NCI-H2107 (cell line): ENCODE data around the gene RASGRP2.

Source experiments
- DNase-seq: peaks from one replicate; lab custom pipeline; 2025; lab: John Stamatoyannopoulos, UW

Gene RASGRP2

GRCh38 chr11:64743591-64744543, at the start of gene RASGRP2:
Gene RASGRP2, minus strand, starts transcription at chr11:64744142. Its CDS starts 1,276 bp downstream, at chr11:64742866.
- no peak for DNase-seq

GRCh38 chr11:64792482-64792881, 48.5 kb upstream of the RASGRP2 start:
- DNase-seq, result no peak

- no peak for DNase-seq
These were observed 47.9 kb upstream of the RASGRP2 start for GRCh38 chr11:64791781-64792291.

GRCh38 chr11:64790205-64791095, 46.5 kb upstream of the RASGRP2 start:
- no peak for DNase-seq

- no peak for DNase-seq
These were observed 45.6 kb upstream of the RASGRP2 start for GRCh38 chr11:64789331-64790204.

GRCh38 chr11:64788321-64789215, 44.6 kb upstream of the RASGRP2 start:
- no peak for DNase-seq

- no peak for DNase-seq
These were observed 43.8 kb upstream of the RASGRP2 start for GRCh38 chr11:64787526-64788320.

- DNase-seq, result no peak
These were observed 42.4 kb upstream of the RASGRP2 start for GRCh38 chr11:64786308-64786707.

- no peak for DNase-seq
These were observed 41.1 kb upstream of the RASGRP2 start for GRCh38 chr11:64784813-64785581.

- peak; percentile 100 for DNase-seq
These were observed 34.7 kb upstream of the RASGRP2 start, which contains the start of gene SF1 for GRCh38 chr11:64778473-64779298. Gene SF1, minus strand, starts transcription at chr11:64778542. Its CDS starts 150 bp downstream, at chr11:64778392.

- no peak for DNase-seq
These were observed 34.2 kb upstream of the RASGRP2 start for GRCh38 chr11:64778223-64778472.

- peak; percentile 62 for DNase-seq
These were observed 33.7 kb upstream of the RASGRP2 start for GRCh38 chr11:64777449-64778222.

GRCh38 chr11:64776875-64777274, 32.9 kb upstream of the RASGRP2 start:
- DNase-seq, result no peak

GRCh38 chr11:64776425-64776824, 32.5 kb upstream of the RASGRP2 start:
- DNase-seq, result no peak

- DNase-seq, result no peak
These were observed 30.2 kb upstream of the RASGRP2 start for GRCh38 chr11:64774144-64774543.

- no peak for DNase-seq
These were observed 28.5 kb upstream of the RASGRP2 start for GRCh38 chr11:64772303-64773018.

- no peak for DNase-seq
These were observed 27.9 kb upstream of the RASGRP2 start for GRCh38 chr11:64771861-64772260.
